WTC11 (cell line): ENCODE data around the gene SH3TC2. TPM values are rescaled to one million over a fixed set of nuclear protein-coding genes. Genes with fewer than 3 reads are reported as not detected.

Experiments used
- ATAC-seq: fragments of 200-7000 bp; cut with Tn5 transposase; 2 replicates; pipeline ENCODE4 v1.10.0; 2021; ENCODE audit warnings: mild to moderate bottlenecking, moderate library complexity
- CTCF ChIA-PET: fragments of 300-600 bp; sonication (Branson Sonifier 250); formaldehyde crosslinking; loops from one replicate; lab custom pipeline; 2021; ENCODE audit warnings: antibody characterized with exemption; lab: Charles Lee
- POLR2A ChIA-PET: fragments of 350-600 bp; sonication (Branson Sonifier 250); formaldehyde crosslinking; loops from one replicate; lab custom pipeline; 2021; ENCODE audit warnings: antibody characterized with exemption; lab: Charles Lee
- DNase-seq: peaks from one replicate; pipeline ENCODE4 v3.0.0; 2021; ENCODE audit warnings: low spot score
- H3K27ac Mint-ChIP-seq: 2 replicates; pipeline ENCODE4 v1.8.0; 2021; ENCODE audit warnings: mixed read lengths
- H3K27me3 Mint-ChIP-seq: 2 replicates; pipeline ENCODE4 v1.8.0; 2021; ENCODE audit warnings: low read depth, mild to moderate bottlenecking, moderate library complexity, mixed read lengths
- H3K36me3 Mint-ChIP-seq: 2 replicates; pipeline ENCODE4 v1.8.0; 2021; ENCODE audit warnings: mixed read lengths
- H3K4me1 Mint-ChIP-seq: 2 replicates; pipeline ENCODE4 v1.8.0; 2022; ENCODE audit warnings: mixed read lengths
- H3K4me3 Mint-ChIP-seq: 2 replicates; pipeline ENCODE4 v1.8.0; 2021; ENCODE audit warnings: mild to moderate bottlenecking, moderate library complexity, mixed read lengths
- H3K9me3 Mint-ChIP-seq: 2 replicates; pipeline ENCODE4 v1.8.0; 2021; ENCODE audit warnings: mixed read lengths
- ATF1 ChIP-seq: sonication (generic); formaldehyde crosslinking; IDR thresholded peaks from 2 replicates; pipeline ENCODE4 v1.8.1; 2023; ENCODE audit warnings: mild to moderate bottlenecking, moderate library complexity, missing genetic modification reagents
- CBFB ChIP-seq: sonication (generic); formaldehyde crosslinking; IDR thresholded peaks from 2 replicates; pipeline ENCODE4 v1.8.1; 2022; ENCODE audit warnings: mild to moderate bottlenecking, low read depth, missing genetic modification reagents
- FOXP4 ChIP-seq: sonication (generic); formaldehyde crosslinking; IDR thresholded peaks from 2 replicates; pipeline ENCODE4 v1.8.0; 2022; ENCODE audit warnings: mild to moderate bottlenecking, missing genetic modification reagents
- GRHL2 ChIP-seq: fragments of 250-450 bp; sonication (Bioruptor Pico); IDR thresholded peaks from 2 replicates; pipeline ENCODE4 v1.8.0; 2022; ENCODE audit warnings: mild to moderate bottlenecking, moderate library complexity; ENCODE audit not compliant: insufficient replicate concordance, severe bottlenecking
- HMGA2 ChIP-seq: fragments of 250-450 bp; sonication (Bioruptor Pico); IDR thresholded peaks from 2 replicates; pipeline ENCODE4 v1.4.0; 2021; ENCODE audit warnings: mild to moderate bottlenecking, moderate library complexity
- NFE2L1 ChIP-seq: sonication (generic); formaldehyde crosslinking; IDR thresholded peaks from 2 replicates; pipeline ENCODE4 v1.8.1; 2023; ENCODE audit warnings: missing genetic modification reagents
- NR2C2 ChIP-seq: sonication (generic); formaldehyde crosslinking; IDR thresholded peaks from 2 replicates; pipeline ENCODE4 v1.8.0; 2022; ENCODE audit warnings: mild to moderate bottlenecking, missing genetic modification reagents
- PRRX2 ChIP-seq: fragments of 250-450 bp; sonication (Bioruptor Pico); IDR thresholded peaks from 2 replicates; pipeline ENCODE4 v1.8.0; 2021; ENCODE audit warnings: mild to moderate bottlenecking
- RELA ChIP-seq: sonication (generic); formaldehyde crosslinking; IDR thresholded peaks from 2 replicates; pipeline ENCODE4 v1.8.1; 2022; ENCODE audit warnings: missing genetic modification reagents, mild to moderate bottlenecking, borderline replicate concordance
- TCF7 ChIP-seq: sonication (generic); formaldehyde crosslinking; IDR thresholded peaks from 2 replicates; pipeline ENCODE4 v1.8.0; 2022; ENCODE audit warnings: mild to moderate bottlenecking, low read depth, missing genetic modification reagents, moderate library complexity
- TEAD1 ChIP-seq: sonication (generic); formaldehyde crosslinking; IDR thresholded peaks from 2 replicates; pipeline ENCODE4 v1.8.0; 2022; ENCODE audit warnings: mild to moderate bottlenecking, missing genetic modification reagents
- ZBTB21 ChIP-seq: sonication (generic); formaldehyde crosslinking; IDR thresholded peaks from 2 replicates; pipeline ENCODE4 v1.8.1; 2023; ENCODE audit warnings: mild to moderate bottlenecking, missing genetic modification reagents, borderline replicate concordance
- ZMAT4 ChIP-seq: fragments of 250-450 bp; sonication (Bioruptor Pico); IDR thresholded peaks from 2 replicates; pipeline ENCODE4 v1.9.0; 2021; ENCODE audit warnings: mild to moderate bottlenecking
- ZNF219 ChIP-seq: sonication (generic); formaldehyde crosslinking; IDR thresholded peaks from 2 replicates; pipeline ENCODE4 v1.8.0; 2023; ENCODE audit warnings: missing genetic modification reagents, mild to moderate bottlenecking, borderline replicate concordance
- ZNF232 ChIP-seq: sonication (generic); formaldehyde crosslinking; IDR thresholded peaks from 2 replicates; pipeline ENCODE4 v1.8.0; 2022; ENCODE audit warnings: mild to moderate bottlenecking, missing genetic modification reagents
- ZNF317 ChIP-seq: sonication (generic); formaldehyde crosslinking; IDR thresholded peaks from 2 replicates; pipeline ENCODE4 v1.8.1; 2023; ENCODE audit warnings: low read depth, mild to moderate bottlenecking, moderate library complexity, missing genetic modification reagents, borderline replicate concordance
- total RNA-seq: library from RNA; stranded (reverse); gene quantifications from 3 replicates; pipeline ENCODE4 v1.2.3, GENCODE V29; 2021
- TF ChIP-seq, protein P1 (sequence below): sonication (generic); formaldehyde crosslinking; conservative IDR thresholded peaks from 2 replicates; pipeline ENCODE4 v1.8.1; 2023; ENCODE audit warnings: mild to moderate bottlenecking, low read depth, missing genetic modification reagents, moderate library complexity
- TF ChIP-seq, protein P2 (sequence below): sonication (generic); formaldehyde crosslinking; IDR thresholded peaks from 2 replicates; pipeline ENCODE4 v1.8.1; 2023; ENCODE audit warnings: mild to moderate bottlenecking, missing genetic modification reagents

SH3TC2 gene
- total RNA-seq, 1 experiment from 2014 or later = 0.61 TPM

GRCh38 chr5:148990817-148991216, 72.0 kb downstream of the SH3TC2 start:
- no peak for TF ChIP-seq NR2C2
- TF ChIP-seq GRHL2 (CRISPR knock-in tag) = no peak
- TF ChIP-seq, protein P1, sequence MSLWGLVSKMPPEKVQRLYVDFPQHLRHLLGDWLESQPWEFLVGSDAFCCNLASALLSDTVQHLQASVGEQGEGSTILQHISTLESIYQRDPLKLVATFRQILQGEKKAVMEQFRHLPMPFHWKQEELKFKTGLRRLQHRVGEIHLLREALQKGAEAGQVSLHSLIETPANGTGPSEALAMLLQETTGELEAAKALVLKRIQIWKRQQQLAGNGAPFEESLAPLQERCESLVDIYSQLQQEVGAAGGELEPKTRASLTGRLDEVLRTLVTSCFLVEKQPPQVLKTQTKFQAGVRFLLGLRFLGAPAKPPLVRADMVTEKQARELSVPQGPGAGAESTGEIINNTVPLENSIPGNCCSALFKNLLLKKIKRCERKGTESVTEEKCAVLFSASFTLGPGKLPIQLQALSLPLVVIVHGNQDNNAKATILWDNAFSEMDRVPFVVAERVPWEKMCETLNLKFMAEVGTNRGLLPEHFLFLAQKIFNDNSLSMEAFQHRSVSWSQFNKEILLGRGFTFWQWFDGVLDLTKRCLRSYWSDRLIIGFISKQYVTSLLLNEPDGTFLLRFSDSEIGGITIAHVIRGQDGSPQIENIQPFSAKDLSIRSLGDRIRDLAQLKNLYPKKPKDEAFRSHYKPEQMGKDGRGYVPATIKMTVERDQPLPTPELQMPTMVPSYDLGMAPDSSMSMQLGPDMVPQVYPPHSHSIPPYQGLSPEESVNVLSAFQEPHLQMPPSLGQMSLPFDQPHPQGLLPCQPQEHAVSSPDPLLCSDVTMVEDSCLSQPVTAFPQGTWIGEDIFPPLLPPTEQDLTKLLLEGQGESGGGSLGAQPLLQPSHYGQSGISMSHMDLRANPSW (CRISPR knock-in tag) = no peak
- TF ChIP-seq ZMAT4 = no peak
- TF ChIP-seq FOXP4 (CRISPR knock-in tag) = no peak
- Mint-ChIP-seq H3K27ac (no peak overlapping the region; the same call in 1 of the 2 replicates), H3K9me3 (no peaks in the 10 kb centered on the region), H3K4me1 (peaks cover 10% of the 10 kb centered on the region), H3K27me3 (no peaks in the 10 kb centered on the region), H3K4me3 (no peak overlapping the region), H3K36me3 (no peaks in the 10 kb centered on the region)
- POLR2A ChIA-PET = no interaction called here
- ATAC-seq = no peak
- no peak for DNase-seq
- CTCF ChIA-PET = interaction anchor here (0.8 to 1.4 kb wide), 7 partner anchors 10 to 260 kb away, joined by 3 to 5 read pairs (median 3); no protein-coding TSS in a partner anchor

DNA sequence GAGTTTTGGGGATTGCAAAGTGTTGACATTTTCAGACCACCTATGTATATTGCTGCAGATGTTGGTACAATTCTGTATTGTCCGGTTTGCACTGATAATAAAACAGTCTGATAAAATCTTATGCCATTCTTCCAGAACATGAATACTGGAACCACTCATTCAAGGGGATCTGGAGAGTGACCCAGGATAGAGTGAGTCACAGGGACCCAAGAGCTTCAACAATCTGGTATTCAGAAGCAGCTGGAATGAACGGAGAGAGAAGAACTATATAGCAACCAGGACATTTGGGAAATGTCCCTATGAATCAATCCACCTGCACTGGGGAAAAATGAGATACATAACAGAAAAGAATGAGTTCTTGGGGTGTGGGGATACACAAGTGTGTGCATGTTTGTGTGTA, 73.3 kb downstream of the SH3TC2 start:
- peaks cover 14% of the 10 kb centered on the region for H3K4me1 Mint-ChIP-seq
- H3K9me3 Mint-ChIP-seq = no peaks in the 10 kb centered on the region
- ChIA-PET CTCF (no interaction called here), POLR2A (no interaction called here)
- DNase-seq (no peak), ATAC-seq (no peak)
- no peaks in the 10 kb centered on the region for H3K36me3 Mint-ChIP-seq
- no peaks in the 10 kb centered on the region for H3K27me3 Mint-ChIP-seq
- no peak overlapping the region for H3K4me3 Mint-ChIP-seq
- no peak overlapping the region for H3K27ac Mint-ChIP-seq
- TF ChIP-seq CBFB (CRISPR knock-in tag) (no peak), ZNF317 (CRISPR knock-in tag) (no peak), PRRX2 (CRISPR knock-in tag) (no peak), ZNF232 (CRISPR knock-in tag) (no peak), TEAD1 (CRISPR knock-in tag) (no peak), HMGA2 (CRISPR knock-in tag) (no peak), ZBTB21 (no peak)
- TF ChIP-seq, protein P2, sequence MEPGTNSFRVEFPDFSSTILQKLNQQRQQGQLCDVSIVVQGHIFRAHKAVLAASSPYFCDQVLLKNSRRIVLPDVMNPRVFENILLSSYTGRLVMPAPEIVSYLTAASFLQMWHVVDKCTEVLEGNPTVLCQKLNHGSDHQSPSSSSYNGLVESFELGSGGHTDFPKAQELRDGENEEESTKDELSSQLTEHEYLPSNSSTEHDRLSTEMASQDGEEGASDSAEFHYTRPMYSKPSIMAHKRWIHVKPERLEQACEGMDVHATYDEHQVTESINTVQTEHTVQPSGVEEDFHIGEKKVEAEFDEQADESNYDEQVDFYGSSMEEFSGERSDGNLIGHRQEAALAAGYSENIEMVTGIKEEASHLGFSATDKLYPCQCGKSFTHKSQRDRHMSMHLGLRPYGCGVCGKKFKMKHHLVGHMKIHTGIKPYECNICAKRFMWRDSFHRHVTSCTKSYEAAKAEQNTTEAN (CRISPR knock-in tag) = no peak

DNA sequence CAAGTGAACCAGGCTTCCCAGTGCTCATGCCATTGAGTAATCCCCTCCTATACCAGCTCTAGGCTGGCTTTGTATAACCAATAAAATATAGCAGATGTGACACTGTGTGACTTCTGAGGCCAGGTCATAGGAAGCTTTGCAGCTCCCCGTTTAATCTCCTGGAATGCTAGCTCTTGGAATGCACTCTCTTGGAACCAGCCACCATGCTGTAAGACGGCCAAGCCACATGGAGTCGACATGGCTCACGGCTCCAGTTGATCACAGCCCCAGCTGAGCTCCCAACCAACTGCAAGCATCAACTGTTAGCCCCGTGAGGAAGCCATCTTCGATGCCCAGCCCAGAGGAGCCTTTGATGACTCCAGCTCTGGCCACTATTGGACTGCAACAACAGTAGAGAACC, 74.5 kb downstream of the SH3TC2 start:
- Mint-ChIP-seq H3K9me3 (no peaks in the 10 kb centered on the region), H3K4me1 (peaks cover 26% of the 10 kb centered on the region), H3K27me3 (no peaks in the 10 kb centered on the region), H3K36me3 (no peaks in the 10 kb centered on the region), H3K27ac (no peak overlapping the region), H3K4me3 (no peak overlapping the region)
- DNase-seq (no peak), ATAC-seq (no peak)
- ChIA-PET POLR2A (no interaction called here), CTCF (no interaction called here)
- TF ChIP-seq ZNF219 (CRISPR knock-in tag) (no peak), ATF1 (CRISPR knock-in tag) (no peak), TCF7 (CRISPR knock-in tag) (no peak), PRRX2 (CRISPR knock-in tag) (no peak), RELA (CRISPR knock-in tag) (no peak), NFE2L1 (CRISPR knock-in tag) (no peak)
